OCI-LY7 (cell line): ENCODE results near the gene PANX3. TPM values are rescaled to one million over a fixed set of nuclear protein-coding genes. Genes with fewer than 3 reads are reported as not detected.

Experiments used
- BruUV-seq: library from RNA; stranded (reverse); fragments of 400-500 nt; replicated peaks from 2 replicates; lab custom pipeline; 2021; lab: Mats Ljungman, UMichigan
- CTCF ChIA-PET: fragments of 300-600 bp; sonication (Branson Sonifier 250); formaldehyde crosslinking; loops from one replicate; lab custom pipeline; 2022; ENCODE audit warnings: antibody characterized with exemption; ENCODE audit not compliant: unreplicated experiment; lab: Charles Lee
- POLR2A ChIA-PET: fragments of 300-600 bp; sonication (Branson Sonifier 250); formaldehyde crosslinking; loops from one replicate; lab custom pipeline; 2022; ENCODE audit warnings: antibody characterized with exemption; lab: Charles Lee
- DNase-seq: peaks from one replicate; pipeline ENCODE4 v3.0.0-alpha.2; 2015; ENCODE audit warnings: low spot score
- H2AFZ ChIP-seq: fragments of 200-600 bp; sonication (generic), shearing (Covaris generic); 2 replicates; pipeline ENCODE4 v1.6.1; 2014; ENCODE audit warnings: mild to moderate bottlenecking, antibody characterized with exemption, low read length, moderate library complexity
- H3K27ac ChIP-seq: fragments of 200-600 bp; sonication (generic); 2 replicates; pipeline ENCODE4 v1.5.1; 2014; ENCODE audit warnings: mixed run types, low read depth, mild to moderate bottlenecking, moderate library complexity, low read length, inconsistent platforms; ENCODE audit not compliant: poor library complexity, severe bottlenecking
- H3K36me3 ChIP-seq: fragments of 200-600 bp; sonication (generic); 2 replicates; pipeline ENCODE4 v1.6.1; 2014; ENCODE audit warnings: mild to moderate bottlenecking, antibody characterized with exemption, low read length, moderate library complexity, mixed read lengths; ENCODE audit not compliant: insufficient read depth
- H3K4me1 ChIP-seq: fragments of 200-600 bp; sonication (generic); 2 replicates; pipeline ENCODE4 v1.5.1; 2014; ENCODE audit warnings: mild to moderate bottlenecking, low read length; ENCODE audit not compliant: insufficient read depth, poor library complexity, severe bottlenecking
- H3K4me2 ChIP-seq: fragments of 200-600 bp; sonication (generic); 2 replicates; pipeline ENCODE4 v1.6.1; 2014; ENCODE audit warnings: mild to moderate bottlenecking, low read length
- H3K4me3 ChIP-seq: fragments of 200-600 bp; sonication (generic); 2 replicates; pipeline ENCODE4 v1.5.1; 2014; ENCODE audit warnings: mild to moderate bottlenecking, low read depth, low read length; ENCODE audit not compliant: poor library complexity, severe bottlenecking
- H3K79me2 ChIP-seq: fragments of 200-600 bp; sonication (generic); 2 replicates; pipeline ENCODE4 v1.6.1; 2016; ENCODE audit warnings: low read depth, mild to moderate bottlenecking, low read length, moderate library complexity, mixed read lengths; ENCODE audit not compliant: insufficient read depth
- H3K9me2 ChIP-seq: fragments of 200-600 bp; sonication (generic); 2 replicates; pipeline ENCODE4 v1.6.1; 2016; ENCODE audit warnings: mild to moderate bottlenecking, low read length, mixed read lengths; ENCODE audit not compliant: insufficient read depth
- H3K9me3 ChIP-seq: fragments of 200-600 bp; sonication (generic); 2 replicates; pipeline ENCODE4 v1.6.1; 2014; ENCODE audit warnings: mild to moderate bottlenecking, mixed run types, low read length, mixed read lengths
- H4K20me1 ChIP-seq: fragments of 200-600 bp; sonication (generic); 2 replicates; pipeline ENCODE4 v1.6.1; 2014; ENCODE audit warnings: mild to moderate bottlenecking, antibody characterized with exemption, low read length, moderate library complexity, mixed read lengths; ENCODE audit not compliant: insufficient read depth
- CTCF ChIP-seq: fragments of 200-600 bp; sonication (generic); conservative IDR thresholded peaks from 2 replicates; pipeline ENCODE4 v1.5.1; 2014; ENCODE audit warnings: mild to moderate bottlenecking, antibody characterized with exemption, low read length, moderate library complexity, mixed read lengths
- EZH2phosphoT487 ChIP-seq: fragments of 200-600 bp; sonication (generic); IDR thresholded peaks from 2 replicates; pipeline ENCODE4 v1.6.1; 2018; ENCODE audit warnings: low read depth, borderline replicate concordance, mild to moderate bottlenecking, mixed run types, antibody characterized with exemption, low read length, moderate library complexity, mixed read lengths
- intact Hi-C: fragments of 100-400 bp; cut with micrococcal nuclease; formaldehyde crosslinking; loops from one replicate; pipeline ENCODE4 v1.10.0; 2022; ENCODE audit not compliant: unreplicated experiment
- total RNA-seq, 2 experiments: library from RNA; depleted of rRNA in 1 of 2; stranded (reverse); fragments of >200 nt in 1 of 2; shearing (Covaris generic) in 1 of 2; gene quantifications; 2 replicates each; pipeline ENCODE4 v1.2.3, GENCODE V29; 2014 to 2022

PANX3 gene
- total RNA-seq, 2 experiments from 2014 or later = not detected

DNA sequence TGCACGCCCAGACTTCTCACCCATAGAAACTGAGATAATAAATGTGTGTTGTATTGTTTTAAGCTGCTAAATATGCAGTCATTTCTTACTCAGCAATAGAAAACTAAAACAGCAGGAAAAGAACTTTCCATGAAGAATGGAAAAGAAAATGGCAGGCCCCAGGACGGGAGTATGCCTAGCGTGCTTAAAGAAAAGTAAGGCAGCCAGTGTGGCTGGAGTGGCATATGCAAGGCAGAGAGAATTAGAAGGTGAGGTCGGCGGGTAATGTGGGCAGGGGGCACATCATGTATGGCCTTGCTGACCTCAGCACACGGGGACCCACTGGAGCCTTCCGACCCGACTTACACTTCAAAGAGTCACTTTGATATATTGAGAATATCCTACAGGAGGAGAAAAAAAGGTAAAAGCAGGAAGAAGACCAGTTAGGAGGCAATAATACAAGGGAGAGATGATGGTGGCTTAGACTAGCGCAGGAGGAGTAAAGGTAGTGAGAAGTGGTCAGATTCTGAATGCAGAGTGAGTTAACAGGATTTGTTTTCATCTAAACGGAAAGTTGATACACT lies 31.9 kb downstream of the PANX3 start:
- Histone ChIP-seq H3K36me3 (peaks cover 26% of the 10 kb centered on the region), H3K4me1 (peaks cover 8% of the 10 kb centered on the region), H3K9me2 (no peaks in the 10 kb centered on the region), H2AFZ (no peak overlapping the region), H3K9me3 (no peaks in the 10 kb centered on the region), H4K20me1 (no peaks in the 10 kb centered on the region), H3K4me3 (no peak overlapping the region), H3K4me2 (no peak overlapping the region), H3K27ac (no peak overlapping the region), H3K79me2 (no peaks in the 10 kb centered on the region)
- ChIA-PET CTCF (no interaction called here), POLR2A (interaction anchor here (1.1 to 1.3 kb wide), 2 partner anchors 12 to 193 kb away, joined by 3 read pairs; no protein-coding TSS in a partner anchor)
- no peak for DNase-seq
- no TSS peak for BruUV-seq
- TF ChIP-seq EZH2phosphoT487 (no peak), CTCF (no peak)
- intact Hi-C loops = no loop called here

DNA sequence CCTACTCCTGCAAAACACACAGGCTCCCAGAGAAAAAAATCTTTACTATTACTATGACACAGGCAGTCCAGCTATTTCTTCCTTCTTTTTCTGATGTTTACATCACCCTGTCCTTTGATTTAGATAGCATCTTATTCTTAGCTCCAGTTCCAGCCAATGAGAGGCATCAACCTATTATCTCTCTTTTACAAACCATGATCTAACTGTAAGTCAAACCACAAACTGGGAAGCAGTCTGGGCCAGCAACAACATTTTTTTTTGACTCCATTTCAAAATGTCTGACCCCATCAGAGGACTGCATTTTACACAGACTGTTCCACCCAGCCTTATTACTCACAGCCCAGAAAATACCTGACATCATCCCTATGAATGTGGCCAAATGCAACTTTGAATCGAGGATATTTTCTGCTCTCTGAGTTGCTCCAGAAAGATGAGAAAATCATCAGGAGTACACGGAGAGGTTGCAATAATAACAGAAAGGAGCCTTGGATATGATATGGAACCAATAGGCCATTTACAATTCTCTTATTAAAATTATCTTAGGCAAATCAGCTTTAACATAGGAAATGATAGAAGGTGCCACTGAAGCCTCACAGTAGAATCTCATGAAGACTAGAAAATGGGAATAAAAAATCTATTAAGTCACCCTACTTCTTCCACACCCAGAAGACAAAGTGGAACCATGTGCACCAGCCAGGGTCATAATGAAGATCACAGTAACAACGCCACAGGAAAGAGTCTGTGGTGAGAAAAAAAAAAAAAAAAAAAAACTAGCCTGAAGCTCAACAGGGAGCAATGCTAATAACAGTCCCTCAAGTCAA lies 32.6 kb downstream of the PANX3 start:
- no peak for DNase-seq
- ChIA-PET POLR2A (interaction anchor here (0.7 to 1.1 kb wide), 2 partner anchors 13 to 464 kb away, joined by 3 to 6 read pairs; no protein-coding TSS in a partner anchor), CTCF (interaction anchor here (1.3 kb wide), 1 partner anchor 194 kb away, joined by 3 read pairs; no protein-coding TSS in a partner anchor)
- TF ChIP-seq EZH2phosphoT487 (no peak), CTCF (no peak)
- Histone ChIP-seq H3K9me2 (no peaks in the 10 kb centered on the region), H3K27ac (no peak overlapping the region), H3K9me3 (no peaks in the 10 kb centered on the region), H4K20me1 (no peaks in the 10 kb centered on the region), H2AFZ (no peak overlapping the region), H3K79me2 (no peaks in the 10 kb centered on the region), H3K4me2 (no peak overlapping the region), H3K4me3 (no peak overlapping the region), H3K4me1 (peaks cover 8% of the 10 kb centered on the region), H3K36me3 (peaks cover 19% of the 10 kb centered on the region)
- intact Hi-C loops = loop anchor here (1.0 kb wide), 2 partner anchors 119 to 193 kb away; no protein-coding TSS in a partner anchor
- BruUV-seq = no TSS peak
